HepG2 (cell line): ENCODE data around the gene APOL4.

Source experiments
- POLR2A ChIP-seq, 2 experiments: IDR thresholded peaks; 2 replicates each; pipeline ENCODE4 v1.6.1; 2011; ENCODE audit warnings: low read depth in 2 of 2, low read length in 2 of 2, mild to moderate bottlenecking in 1 of 2, moderate library complexity in 1 of 2; ENCODE audit not compliant: insufficient read depth in 1 of 2
- RXRA ChIP-seq: sonication (generic); formaldehyde crosslinking; IDR thresholded peaks from 2 replicates; pipeline ENCODE4 v1.5.1; 2020; ENCODE audit warnings: missing genetic modification reagents
- SMAD3 ChIP-seq: sonication (generic); formaldehyde crosslinking; IDR thresholded peaks from 2 replicates; pipeline ENCODE4 v1.4.0; 2020; ENCODE audit warnings: missing genetic modification reagents

DNA sequence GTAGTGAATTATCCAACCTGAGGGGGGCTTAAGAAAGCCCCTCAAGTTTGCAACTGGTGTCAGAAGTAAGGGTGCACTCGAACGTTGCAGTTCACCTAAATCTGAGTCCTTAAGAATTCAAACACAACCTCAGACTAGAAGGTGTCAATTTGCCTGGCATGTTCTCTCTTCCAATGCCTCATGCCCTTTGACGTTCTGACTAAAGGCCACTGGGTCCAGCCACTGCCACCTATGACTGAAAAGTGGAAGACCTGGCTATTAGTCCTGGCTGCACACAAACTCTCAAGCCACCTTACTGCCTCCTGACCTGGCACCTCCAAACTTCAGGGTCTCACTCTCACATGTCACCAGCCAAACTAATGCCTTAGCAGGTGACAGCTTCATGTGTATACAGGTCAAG is 8.0 kb downstream of the APOL4 start:
- TF ChIP-seq POLR2A (IDR thresholded peaks at IDR 0.05; ENCODE audit: insufficient read depth in 1 of 2, low read depth in 2 of 2, low read length in 2 of 2) (no peak), SMAD3 (CRISPR knock-in tag) (no peak), RXRA (no peak)
